GM21529 (cell line): Measurements from ENCODE around the gene POU5F1.
A peak's percentile ranks its signal among the peaks of the same experiment; 100 is the strongest.
"Not testable (repeated sequence)": the region's sequence is repeated elsewhere in the genome, so short reads cannot be mapped to it uniquely, and the experiment has no call there.

Experiments used
- ATAC-seq: cut with Tn5 transposase; IDR thresholded peaks from one replicate; pipeline ENCODE4 v1.9.1; 2021; ENCODE audit not compliant: unreplicated experiment

The POU5F1 gene

GRCh38 chr6:31170600-31170881 is at the start of gene POU5F1:
Gene POU5F1, minus strand, starts transcription at chr6:31170682. Its CDS starts 62 bp downstream, at chr6:31170620.
- ATAC-seq: no peak

- ATAC-seq: no peak
These were observed 45.9 kb upstream of the POU5F1 start for GRCh38 chr6:31216208-31216898.

GRCh38 chr6:31215216-31215615 is 44.7 kb upstream of the POU5F1 start:
- ATAC-seq: not testable (repeated sequence)

GRCh38 chr6:31214516-31214915 is 44.0 kb upstream of the POU5F1 start:
- no peak for ATAC-seq

GRCh38 chr6:31210741-31211532 is 40.5 kb upstream of the POU5F1 start:
- ATAC-seq: no peak

- no peak for ATAC-seq
These were observed 39.6 kb upstream of the POU5F1 start for GRCh38 chr6:31210123-31210522.

- ATAC-seq: no peak
These were observed 38.7 kb upstream of the POU5F1 start for GRCh38 chr6:31209137-31209536.

GRCh38 chr6:31208506-31208905 is 38.0 kb upstream of the POU5F1 start:
- no peak for ATAC-seq

GRCh38 chr6:31205638-31206037 is 35.2 kb upstream of the POU5F1 start:
- ATAC-seq: no peak

- no peak for ATAC-seq
These were observed 34.3 kb upstream of the POU5F1 start for GRCh38 chr6:31204751-31205145.

- peak; percentile 50 for ATAC-seq
These were observed 33.0 kb upstream of the POU5F1 start for GRCh38 chr6:31203345-31203979.

- no peak for ATAC-seq
These were observed 32.0 kb upstream of the POU5F1 start for GRCh38 chr6:31202259-31203166.

- not testable (repeated sequence) for ATAC-seq
These were observed 28.6 kb upstream of the POU5F1 start for GRCh38 chr6:31199105-31199452.

GRCh38 chr6:31197559-31198305 is 27.2 kb upstream of the POU5F1 start:
- peak; percentile 63 for ATAC-seq

- ATAC-seq: peak; percentile 2
These were observed 26.0 kb upstream of the POU5F1 start for GRCh38 chr6:31196251-31197022.

- not testable (repeated sequence) for ATAC-seq
These were observed 25.0 kb upstream of the POU5F1 start for GRCh38 chr6:31195308-31195979.

- ATAC-seq: no peak
These were observed 23.8 kb upstream of the POU5F1 start for GRCh38 chr6:31194061-31194834.

GRCh38 chr6:31193206-31193605 is 22.7 kb upstream of the POU5F1 start:
- no peak for ATAC-seq
